Progenitor cell of endocrine pancreas (in vitro differentiated cells): ENCODE data around the gene RAET1G. TPM values are rescaled to one million over a fixed set of nuclear protein-coding genes. Genes with fewer than 3 reads are reported as not detected.
"Not testable (repeated sequence)": the region's sequence is repeated elsewhere in the genome, so short reads cannot be mapped to it uniquely, and the experiment has no call there.

Experiments
- DNase-seq: peaks from one replicate; pipeline ENCODE4 v3.0.0; 2021; ENCODE audit warnings: low spot score; ENCODE audit not compliant: unreplicated experiment
- H3K27ac Mint-ChIP-seq: 2 replicates; pipeline ENCODE4 v1.8.0; 2021; ENCODE audit warnings: mild to moderate bottlenecking, moderate library complexity, mixed read lengths
- H3K27me3 Mint-ChIP-seq: 2 replicates; pipeline ENCODE4 v1.8.0; 2021; ENCODE audit warnings: mixed read lengths
- H3K36me3 Mint-ChIP-seq: 2 replicates; pipeline ENCODE4 v1.8.0; 2022; ENCODE audit warnings: mixed read lengths; ENCODE audit not compliant: insufficient read depth
- H3K4me1 Mint-ChIP-seq: 2 replicates; pipeline ENCODE4 v1.8.0; 2021; ENCODE audit warnings: low read depth, mixed read lengths
- H3K4me3 Mint-ChIP-seq: 2 replicates; pipeline ENCODE4 v1.8.0; 2021; ENCODE audit warnings: low read depth, mild to moderate bottlenecking, moderate library complexity, mixed read lengths
- H3K9me3 Mint-ChIP-seq: 2 replicates; pipeline ENCODE4 v1.8.0; 2021; ENCODE audit warnings: low read depth, mixed read lengths
- CTCF ChIP-seq: fragments of 200-600 bp; sonication (generic); IDR thresholded peaks from one replicate; pipeline ENCODE4 v1.5.0; 2021; ENCODE audit warnings: antibody characterized with exemption, mild to moderate bottlenecking; ENCODE audit not compliant: unreplicated experiment
- total RNA-seq: library from RNA; stranded (reverse); gene quantifications from 2 replicates; pipeline ENCODE4 v1.2.1, GENCODE V29; 2021

RAET1G gene
- total RNA-seq, 1 donor from 2014 or later: not detected

GRCh38 chr6:149896491-149896890, 26.4 kb downstream of the RAET1G start:
- Mint-ChIP-seq H3K9me3 (no peaks in the 10 kb centered on the region), H3K27me3 (peaks cover 55% of the 10 kb centered on the region), H3K4me3 (no peak overlapping the region), H3K27ac (no peak overlapping the region), H3K4me1 (peaks cover 3% of the 10 kb centered on the region), H3K36me3 (no peaks in the 10 kb centered on the region)
- TF ChIP-seq CTCF: no peak
- no peak for DNase-seq

- H3K27me3 Mint-ChIP-seq: peaks cover 57% of the 10 kb centered on the region
- no peak for TF ChIP-seq CTCF
- H3K4me3 Mint-ChIP-seq: no peak overlapping the region
Measured at GRCh38 chr6:149895833-149896271, 27.1 kb downstream of the RAET1G start.

GRCh38 chr6:149895048-149895590, 27.8 kb downstream of the RAET1G start:
- Mint-ChIP-seq H3K4me3 (no peak overlapping the region), H3K27ac (no peak overlapping the region), H3K27me3 (peaks cover 62% of the 10 kb centered on the region), H3K9me3 (no peaks in the 10 kb centered on the region), H3K4me1 (peaks cover 3% of the 10 kb centered on the region), H3K36me3 (no peaks in the 10 kb centered on the region)
- TF ChIP-seq CTCF: no peak
- DNase-seq: no peak

More at GRCh38 chr6:149895833-149896271, 27.1 kb downstream of the RAET1G start:
- Mint-ChIP-seq H3K4me1 (peaks cover 3% of the 10 kb centered on the region), H3K9me3 (no peaks in the 10 kb centered on the region), H3K36me3 (no peaks in the 10 kb centered on the region), H3K27ac (no peak overlapping the region)
- DNase-seq: no peak

- H3K9me3 Mint-ChIP-seq, DNase-seq, H3K36me3 Mint-ChIP-seq, H3K27ac Mint-ChIP-seq, H3K4me3 Mint-ChIP-seq, H3K4me1 Mint-ChIP-seq: not testable (repeated sequence)
- H3K27me3 Mint-ChIP-seq: peaks cover 65% of the 10 kb centered on the region
Measured at GRCh38 chr6:149891864-149892263, 31.1 kb downstream of the RAET1G start.

- no peak for DNase-seq
- Mint-ChIP-seq H3K27me3 (peaks cover 64% of the 10 kb centered on the region), H3K4me3 (no peak overlapping the region), H3K4me1 (peaks cover 3% of the 10 kb centered on the region), H3K36me3 (no peaks in the 10 kb centered on the region), H3K27ac (no peak overlapping the region), H3K9me3 (no peaks in the 10 kb centered on the region)
- TF ChIP-seq CTCF: no peak
Measured at GRCh38 chr6:149891259-149891658, 31.7 kb downstream of the RAET1G start.

- Mint-ChIP-seq H3K27me3 (peaks cover 66% of the 10 kb centered on the region), H3K4me3 (no peak overlapping the region), H3K9me3 (no peaks in the 10 kb centered on the region), H3K27ac (no peak overlapping the region), H3K4me1 (peaks cover 3% of the 10 kb centered on the region), H3K36me3 (no peaks in the 10 kb centered on the region)
- DNase-seq: no peak
- TF ChIP-seq CTCF: no peak
Measured at GRCh38 chr6:149890629-149891045, 32.3 kb downstream of the RAET1G start.
